Upper lobe of left lung (tissue), 4 donors: ENCODE results near the gene TLE3.

Experiments
- EP300 ChIP-seq, 4 donors: sonication (generic); formaldehyde crosslinking; IDR thresholded peaks; one replicate each; pipeline ENCODE4 v1.5.1; 2017; ENCODE audit warnings: antibody characterized with exemption in 4 of 4, control low read depth in 2 of 4
- POLR2A ChIP-seq, 4 donors: fragments of 450-650 bp; IDR thresholded peaks; one replicate each; pipeline ENCODE4 v1.5.1; 2016 to 2017; ENCODE audit warnings: antibody characterized with exemption in 4 of 4, mild to moderate bottlenecking in 2 of 4
- TF ChIP-seq, protein P1 (sequence below), 6 experiments: fragments of 450-650 bp in 4 of 6; fragments of 200-600 bp in 2 of 6; sonication (generic) in 2 of 6; IDR thresholded peaks; one replicate each; pipeline ENCODE4 v1.5.1; 2016 to 2019; ENCODE audit warnings: antibody characterized with exemption in 6 of 6

DNA sequence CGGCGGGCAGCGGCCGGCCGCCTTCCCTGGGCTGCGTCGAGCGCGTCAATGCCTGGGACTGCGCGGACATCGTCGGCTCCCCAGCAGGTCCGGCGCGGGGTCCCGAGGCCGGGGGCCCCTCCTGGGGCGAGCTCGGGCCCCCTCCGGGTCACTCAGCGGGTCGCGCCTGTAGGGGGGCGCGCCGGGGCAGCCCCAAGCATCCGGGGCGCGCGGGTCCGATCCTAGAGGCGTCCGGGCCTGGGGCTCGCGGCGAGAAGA lies 725 bp downstream of the TLE3 start:
- TF ChIP-seq, protein P1, sequence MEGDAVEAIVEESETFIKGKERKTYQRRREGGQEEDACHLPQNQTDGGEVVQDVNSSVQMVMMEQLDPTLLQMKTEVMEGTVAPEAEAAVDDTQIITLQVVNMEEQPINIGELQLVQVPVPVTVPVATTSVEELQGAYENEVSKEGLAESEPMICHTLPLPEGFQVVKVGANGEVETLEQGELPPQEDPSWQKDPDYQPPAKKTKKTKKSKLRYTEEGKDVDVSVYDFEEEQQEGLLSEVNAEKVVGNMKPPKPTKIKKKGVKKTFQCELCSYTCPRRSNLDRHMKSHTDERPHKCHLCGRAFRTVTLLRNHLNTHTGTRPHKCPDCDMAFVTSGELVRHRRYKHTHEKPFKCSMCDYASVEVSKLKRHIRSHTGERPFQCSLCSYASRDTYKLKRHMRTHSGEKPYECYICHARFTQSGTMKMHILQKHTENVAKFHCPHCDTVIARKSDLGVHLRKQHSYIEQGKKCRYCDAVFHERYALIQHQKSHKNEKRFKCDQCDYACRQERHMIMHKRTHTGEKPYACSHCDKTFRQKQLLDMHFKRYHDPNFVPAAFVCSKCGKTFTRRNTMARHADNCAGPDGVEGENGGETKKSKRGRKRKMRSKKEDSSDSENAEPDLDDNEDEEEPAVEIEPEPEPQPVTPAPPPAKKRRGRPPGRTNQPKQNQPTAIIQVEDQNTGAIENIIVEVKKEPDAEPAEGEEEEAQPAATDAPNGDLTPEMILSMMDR (IDR thresholded peaks at IDR 0.05): no peak
- TF ChIP-seq POLR2A (IDR thresholded peaks at IDR 0.05) (no peak), EP300 (IDR thresholded peaks at IDR 0.05) (no peak)
